CD4-positive, alpha-beta T cell treated with Interleukin-4 for 4 hours (primary cell): ENCODE data around the gene SECTM1.
"Not testable (repeated sequence)": the region's sequence is repeated elsewhere in the genome, so short reads cannot be mapped to it uniquely, and the experiment has no call there.

Experiments used
- DNase-seq: peaks from one replicate; pipeline ENCODE4 v3.0.0-alpha.2; 2020

The SECTM1 gene

DNA sequence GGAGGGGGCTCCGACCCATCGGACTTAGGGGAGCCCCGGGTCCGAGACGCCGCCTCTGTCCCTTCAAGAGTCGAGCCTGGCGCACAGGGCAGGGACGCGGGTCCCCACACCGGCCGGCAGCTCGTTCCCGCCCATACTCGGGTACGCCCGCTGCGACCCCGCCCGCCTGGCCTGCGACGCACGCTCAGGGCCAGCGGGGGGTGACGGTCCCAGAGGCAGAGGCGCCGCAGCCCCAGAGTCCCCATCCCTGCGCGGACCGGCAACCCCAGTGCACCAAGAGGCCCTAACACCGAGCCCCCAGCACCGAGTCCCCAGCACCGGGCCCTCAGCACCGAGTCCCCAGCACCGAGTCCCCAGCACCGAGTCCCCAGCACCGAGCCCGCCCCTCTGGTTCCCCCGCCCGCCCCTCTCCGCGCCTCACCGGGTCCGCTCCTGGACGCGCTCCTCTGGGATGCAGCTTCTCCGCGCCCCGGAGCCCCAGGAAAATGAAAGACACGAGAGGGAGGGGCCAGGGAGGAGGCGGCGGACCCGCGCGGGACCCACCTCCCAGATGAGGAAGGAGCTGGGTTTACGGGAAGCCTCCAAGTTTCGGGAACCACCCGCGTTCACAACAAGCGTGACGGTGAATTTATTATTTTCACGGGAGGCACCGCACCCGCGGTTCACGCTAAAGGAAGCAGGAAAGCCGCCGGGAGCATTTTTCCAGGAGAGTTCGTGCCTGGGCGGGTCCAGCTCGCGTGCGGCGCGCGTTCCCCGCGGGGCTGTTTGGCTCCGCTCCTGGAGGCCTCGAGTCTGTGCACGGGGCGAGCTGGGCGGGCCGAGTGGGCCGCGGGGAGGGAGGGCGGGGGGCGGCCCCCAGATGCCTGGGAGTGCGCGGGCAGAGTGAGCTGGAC lies at the start of gene SECTM1:
Gene SECTM1 (minus strand): TSS at position 488 of the 893 bp plus-strand sequence. CDS start 6,526 bp downstream, outside the sequence.
- DNase-seq = peak; percentile 5

DNA sequence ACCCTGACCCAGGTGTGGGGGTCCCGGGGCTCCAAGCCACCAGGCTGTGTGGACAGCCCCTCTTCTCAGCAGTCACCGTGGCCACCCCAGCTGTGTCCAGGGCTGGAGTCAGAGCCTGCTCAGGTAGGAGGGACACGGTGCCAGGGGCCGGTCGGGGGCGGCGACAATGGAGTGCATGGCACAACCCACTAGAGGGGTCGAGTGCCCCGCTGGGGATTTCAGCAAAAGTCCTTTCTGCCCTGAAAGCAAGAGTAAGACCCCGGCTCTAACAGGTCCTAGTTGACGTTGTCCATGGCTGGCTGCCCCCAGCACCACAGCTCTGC lies 49.3 kb upstream of the SECTM1 start:
- no peak for DNase-seq

DNA sequence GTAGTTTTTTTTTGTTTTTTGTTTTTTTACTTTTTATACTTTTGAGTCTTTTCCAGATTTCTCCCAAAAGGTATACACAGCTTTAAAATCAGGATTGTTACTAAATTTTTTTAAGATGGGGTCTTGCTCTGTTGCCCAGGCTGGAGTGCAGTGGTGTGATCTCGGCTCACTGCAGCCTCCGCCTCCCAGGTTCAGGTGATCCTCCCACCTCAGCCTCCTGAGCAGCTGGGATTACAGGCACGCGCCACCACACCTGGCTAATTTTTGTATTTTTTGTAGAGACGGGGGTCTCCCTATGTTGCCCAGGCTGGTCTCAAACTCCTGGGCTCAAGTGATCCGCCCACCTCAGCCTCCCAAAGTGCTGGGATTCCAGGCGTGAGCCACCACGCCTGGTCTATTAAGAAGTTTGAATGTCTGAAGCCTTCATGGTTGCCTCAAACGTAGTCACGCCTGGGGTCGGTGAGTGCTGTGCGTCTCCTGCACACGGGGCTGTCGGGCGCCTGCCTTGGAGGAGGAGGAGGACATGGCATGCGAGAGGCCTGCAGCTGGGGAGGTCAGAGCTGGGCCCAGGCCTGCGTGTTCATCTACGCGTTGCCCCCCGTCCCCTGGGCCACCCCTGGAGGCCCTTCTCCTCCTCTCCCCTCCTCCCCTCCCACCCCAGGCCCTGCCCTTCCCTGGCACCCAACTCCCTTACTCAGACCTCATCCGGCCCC lies 48.8 kb upstream of the SECTM1 start:
- not testable (repeated sequence) for DNase-seq

DNA sequence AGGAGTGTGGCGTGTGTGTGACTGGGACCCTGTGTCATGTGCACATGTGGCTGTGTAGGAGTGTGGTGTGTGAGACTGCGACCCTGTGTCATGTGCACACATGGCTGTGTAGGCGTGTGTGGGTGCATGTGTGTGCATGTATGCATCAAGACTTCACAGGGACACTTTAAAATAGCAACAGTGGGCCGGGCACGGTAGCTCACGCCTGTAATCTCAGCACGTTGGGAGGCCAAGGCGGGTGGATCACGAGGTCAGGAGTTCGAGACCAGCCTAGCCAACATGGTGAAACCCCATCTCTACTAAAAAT lies 48.1 kb upstream of the SECTM1 start:
- not testable (repeated sequence) for DNase-seq

DNA sequence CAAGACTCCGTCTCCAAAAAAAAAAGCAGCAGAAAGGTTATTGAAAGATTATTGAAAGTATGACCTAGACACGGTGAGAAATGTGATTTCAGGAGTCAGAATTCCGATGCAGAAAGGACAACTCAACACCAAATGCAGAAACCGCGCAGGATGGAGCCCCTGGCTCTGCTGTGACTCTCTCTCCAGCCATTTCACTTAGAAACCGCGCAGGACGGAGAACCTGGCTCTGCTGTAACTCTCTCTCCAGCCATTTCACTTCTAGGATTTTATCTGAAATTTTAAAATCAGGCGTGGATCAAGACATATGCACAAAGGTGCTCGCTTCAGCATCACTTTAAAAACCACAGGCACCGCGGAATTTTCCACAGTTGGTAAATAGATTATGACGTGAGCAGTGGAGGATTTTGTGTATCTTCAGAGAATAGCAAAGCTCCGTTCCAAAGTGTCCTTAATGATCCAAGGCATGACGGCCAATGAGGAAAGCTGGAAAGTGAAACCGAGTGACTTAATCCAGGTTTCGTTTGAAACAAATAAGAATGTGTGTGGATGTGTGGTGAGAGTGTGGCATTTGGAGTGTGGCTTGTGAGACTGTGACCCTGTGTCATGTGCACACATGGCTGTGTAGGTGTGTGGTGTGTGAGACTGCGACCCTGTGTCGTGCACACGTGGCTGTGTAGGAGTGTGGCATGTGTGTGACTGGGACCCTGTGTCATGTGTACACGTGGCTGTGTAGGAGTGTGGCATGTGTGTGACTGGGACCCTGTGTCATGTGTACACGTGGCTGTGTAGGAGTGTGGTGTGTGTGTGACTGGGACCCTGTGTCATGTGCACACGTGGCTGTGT lies 47.5 kb upstream of the SECTM1 start:
- DNase-seq = no peak

DNA sequence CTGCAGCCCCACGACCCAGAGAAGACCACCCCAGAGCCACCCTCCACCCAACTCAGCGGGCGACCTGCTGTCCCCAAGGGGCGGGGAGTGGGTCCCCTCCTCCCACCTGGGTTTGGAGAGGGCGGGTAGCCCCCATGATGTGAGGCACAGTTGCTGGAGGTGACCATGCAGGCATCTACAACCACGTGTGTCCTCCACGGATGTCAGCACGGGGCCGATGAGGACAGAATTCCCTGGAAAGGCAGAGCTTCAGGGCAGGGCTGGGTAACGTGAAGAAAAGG lies 45.1 kb upstream of the SECTM1 start:
- DNase-seq = no peak

DNA sequence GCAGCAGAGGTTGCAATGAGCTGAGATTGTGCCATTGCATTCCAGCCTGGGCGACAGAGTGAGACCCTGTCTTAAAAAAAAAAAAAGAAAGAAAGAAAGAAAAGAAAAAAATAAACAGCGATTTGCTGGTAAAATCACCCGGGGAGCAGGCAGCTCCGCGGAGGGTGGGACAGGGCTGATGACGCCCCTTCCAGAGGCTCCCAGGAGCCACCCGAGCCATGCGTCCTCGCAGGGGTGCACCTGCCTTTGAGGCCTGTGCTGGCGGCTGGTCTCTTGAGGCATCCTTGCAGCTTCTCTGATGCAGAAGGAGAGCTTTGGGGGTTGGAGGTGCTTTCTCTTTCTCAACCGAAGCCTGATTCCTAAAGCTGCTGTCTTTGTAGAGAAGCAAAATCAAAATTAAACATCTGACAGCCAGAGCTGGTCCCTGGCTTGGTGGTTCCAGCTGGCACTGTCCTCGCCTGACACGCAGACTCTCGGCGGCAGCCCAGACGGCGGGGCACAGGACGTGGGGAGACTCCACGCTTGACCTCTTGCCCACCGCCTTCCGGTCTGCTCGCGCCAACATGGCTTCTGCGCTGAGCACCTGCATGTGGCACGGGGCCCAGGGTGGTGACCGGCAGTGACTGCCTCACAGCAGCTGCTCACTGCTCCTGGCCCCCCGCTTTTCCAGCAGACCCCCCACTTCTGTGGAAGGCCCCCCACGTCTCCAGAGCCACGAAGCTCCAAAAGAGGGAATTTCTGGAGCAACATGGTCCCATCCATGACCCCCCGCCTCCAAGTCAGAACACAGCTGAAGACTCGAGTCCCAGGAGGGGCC lies 44.6 kb upstream of the SECTM1 start:
- no peak for DNase-seq

DNA sequence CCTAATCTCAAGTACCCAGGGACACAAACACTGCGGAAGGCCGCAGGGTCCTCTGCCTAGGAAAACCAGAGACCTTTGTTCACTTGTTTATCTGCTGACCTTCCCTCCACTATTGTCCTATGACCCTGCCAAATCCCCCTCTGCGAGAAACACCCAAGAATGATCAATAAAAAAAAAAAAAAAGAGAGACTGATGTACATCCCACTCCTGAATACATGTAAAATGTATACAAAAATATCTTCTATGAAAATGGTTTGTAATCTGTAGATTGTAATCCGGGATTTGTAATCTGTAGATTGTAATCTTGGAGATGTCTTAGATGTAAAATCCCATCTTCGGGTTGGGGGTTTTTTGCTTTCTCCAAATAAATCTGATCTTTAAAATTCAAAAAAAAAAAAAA lies 43.7 kb upstream of the SECTM1 start:
- DNase-seq = not testable (repeated sequence)

DNA sequence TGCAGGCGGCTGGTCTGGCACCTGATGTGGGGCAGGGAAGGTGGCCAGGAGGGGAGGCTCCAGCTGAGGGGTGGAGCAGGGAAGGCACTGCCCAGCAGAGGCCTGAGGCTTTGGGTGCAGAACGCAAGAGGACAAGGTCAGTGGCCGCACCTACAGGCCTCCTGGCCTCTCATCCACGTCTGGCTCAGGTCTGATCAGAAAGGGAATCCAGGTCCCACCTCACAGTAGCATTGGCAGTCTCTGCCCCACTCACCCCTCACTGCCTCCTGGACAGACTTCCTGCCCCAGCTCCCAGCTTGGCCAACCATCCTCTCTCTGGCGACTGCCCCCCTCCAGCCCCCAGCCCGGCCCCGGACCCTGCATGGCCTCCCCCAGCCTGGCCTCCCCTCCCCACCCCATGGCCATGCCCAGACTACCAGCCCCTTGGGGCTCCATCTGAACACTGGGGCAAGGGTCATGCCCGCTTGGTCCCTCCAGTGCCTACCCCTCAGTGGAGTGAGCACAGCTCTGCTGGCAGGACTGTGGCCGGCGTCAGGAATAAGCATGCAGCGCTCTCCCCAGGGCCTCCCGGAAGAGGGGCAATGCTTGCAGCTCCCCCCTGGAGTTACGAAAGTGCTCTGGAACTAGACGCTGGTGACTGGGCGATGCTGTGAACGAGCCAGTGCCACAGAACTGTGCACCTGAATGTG lies 42.6 kb upstream of the SECTM1 start:
- no peak for DNase-seq

DNA sequence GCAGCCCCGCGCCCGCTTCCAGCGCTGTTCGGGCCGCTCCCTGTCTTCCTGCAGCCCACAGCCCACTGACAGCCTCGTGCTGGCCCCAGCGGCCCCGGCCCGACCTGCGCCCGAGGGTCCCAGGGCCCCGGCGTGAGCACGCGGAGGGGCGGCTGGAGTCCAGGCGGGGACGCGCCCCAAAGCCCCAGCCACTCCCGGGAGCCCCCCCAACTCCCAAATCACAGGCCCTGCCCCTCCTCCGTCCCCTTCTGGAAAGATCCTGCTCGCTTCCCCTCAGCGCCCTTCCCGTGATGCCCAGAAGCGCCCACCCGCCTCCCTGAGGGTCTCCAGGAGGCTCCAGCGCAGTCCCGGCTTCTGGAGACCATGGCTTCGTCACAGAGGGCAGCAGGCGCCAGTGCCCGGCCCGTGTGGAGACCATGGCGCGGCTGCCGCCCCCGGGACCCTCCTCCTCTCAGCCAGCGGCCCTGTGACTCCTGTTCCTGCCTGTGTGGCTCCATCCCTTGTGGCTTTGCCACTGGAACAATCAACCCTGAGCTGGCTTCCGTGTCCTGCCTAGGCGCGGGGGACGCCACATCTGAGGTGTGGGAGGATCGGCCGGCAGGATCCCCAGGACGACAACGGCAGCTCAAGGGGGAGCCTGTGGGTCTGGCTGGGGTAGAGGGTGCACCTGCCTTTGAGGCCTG lies 41.9 kb upstream of the SECTM1 start:
- no peak for DNase-seq

DNA sequence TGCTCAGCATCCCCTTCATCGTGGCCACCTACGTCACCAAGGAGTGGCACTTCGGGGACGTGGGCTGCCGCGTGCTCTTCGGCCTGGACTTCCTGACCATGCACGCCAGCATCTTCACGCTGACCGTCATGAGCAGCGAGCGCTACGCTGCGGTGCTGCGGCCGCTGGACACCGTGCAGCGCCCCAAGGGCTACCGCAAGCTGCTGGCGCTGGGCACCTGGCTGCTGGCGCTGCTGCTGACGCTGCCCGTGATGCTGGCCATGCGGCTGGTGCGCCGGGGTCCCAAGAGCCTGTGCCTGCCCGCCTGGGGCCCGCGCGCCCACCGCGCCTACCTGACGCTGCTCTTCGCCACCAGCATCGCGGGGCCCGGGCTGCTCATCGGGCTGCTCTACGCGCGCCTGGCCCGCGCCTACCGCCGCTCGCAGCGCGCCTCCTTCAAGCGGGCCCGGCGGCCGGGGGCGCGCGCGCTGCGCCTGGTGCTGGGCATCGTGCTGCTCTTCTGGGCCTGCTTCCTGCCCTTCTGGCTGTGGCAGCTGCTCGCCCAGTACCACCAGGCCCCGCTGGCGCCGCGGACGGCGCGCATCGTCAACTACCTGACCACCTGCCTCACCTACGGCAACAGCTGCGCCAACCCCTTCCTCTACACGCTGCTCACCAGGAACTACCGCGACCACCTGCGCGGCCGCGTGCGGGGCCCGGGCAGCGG lies 41.2 kb upstream of the SECTM1 start:
- DNase-seq = no peak

DNA sequence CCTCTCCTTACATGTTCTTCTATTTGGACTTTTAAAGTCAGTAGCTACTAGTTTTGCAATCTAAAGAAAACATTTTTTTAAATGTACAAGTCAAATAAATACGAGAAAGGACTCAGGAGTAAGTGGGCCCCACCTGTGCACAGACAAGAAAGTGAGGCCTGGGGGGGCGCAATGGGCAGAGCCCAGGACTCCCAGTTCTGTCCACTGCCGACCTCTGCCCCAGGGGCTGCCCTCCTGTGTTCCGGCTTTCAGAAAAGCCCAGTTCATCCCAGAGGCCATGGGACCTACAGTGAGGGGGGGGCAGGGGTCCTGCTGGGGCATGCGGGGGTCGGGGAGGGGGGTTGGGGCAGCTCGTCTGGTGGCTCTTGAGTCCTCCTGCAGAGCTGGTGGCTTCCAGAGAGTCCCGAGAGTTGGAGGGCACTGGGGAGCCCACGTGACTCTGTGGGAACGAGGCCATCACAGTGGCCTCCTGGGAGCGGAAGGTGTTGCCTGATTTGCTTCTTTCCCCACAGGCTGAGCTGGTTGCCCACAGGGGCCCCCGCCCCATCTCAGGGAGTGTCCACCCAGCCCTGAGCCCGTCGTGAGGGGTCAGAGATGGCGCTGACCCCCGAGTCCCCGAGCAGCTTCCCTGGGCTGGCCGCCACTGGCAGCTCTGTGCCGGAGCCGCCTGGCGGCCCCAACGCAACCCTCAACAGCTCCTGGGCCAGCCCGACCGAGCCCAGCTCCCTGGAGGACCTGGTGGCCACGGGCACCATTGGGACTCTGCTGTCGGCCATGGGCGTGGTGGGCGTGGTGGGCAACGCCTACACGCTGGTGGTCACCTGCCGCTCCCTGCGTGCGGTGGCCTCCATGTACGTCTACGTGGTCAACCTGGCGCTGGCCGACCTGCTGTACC lies 40.4 kb upstream of the SECTM1 start:
- no peak for DNase-seq

DNA sequence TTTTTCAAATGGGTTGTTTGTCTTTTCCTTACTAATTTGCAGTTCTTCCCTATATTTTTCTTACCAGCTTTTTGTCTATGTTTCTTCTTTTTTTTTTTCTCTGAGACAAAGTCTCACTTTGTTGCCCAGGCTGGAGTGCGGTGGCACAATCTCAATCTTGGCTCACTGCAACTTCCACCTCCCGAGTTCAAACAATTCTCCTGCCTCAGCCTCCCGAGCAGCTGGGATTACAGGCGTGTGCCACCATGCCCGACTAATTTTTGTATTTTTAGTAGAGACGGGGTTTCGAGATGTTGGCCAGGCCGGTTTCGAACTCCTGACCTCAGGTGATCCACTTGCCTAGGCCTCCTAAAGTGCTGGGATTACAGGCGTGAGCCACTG lies 39.5 kb upstream of the SECTM1 start:
- not testable (repeated sequence) for DNase-seq

DNA sequence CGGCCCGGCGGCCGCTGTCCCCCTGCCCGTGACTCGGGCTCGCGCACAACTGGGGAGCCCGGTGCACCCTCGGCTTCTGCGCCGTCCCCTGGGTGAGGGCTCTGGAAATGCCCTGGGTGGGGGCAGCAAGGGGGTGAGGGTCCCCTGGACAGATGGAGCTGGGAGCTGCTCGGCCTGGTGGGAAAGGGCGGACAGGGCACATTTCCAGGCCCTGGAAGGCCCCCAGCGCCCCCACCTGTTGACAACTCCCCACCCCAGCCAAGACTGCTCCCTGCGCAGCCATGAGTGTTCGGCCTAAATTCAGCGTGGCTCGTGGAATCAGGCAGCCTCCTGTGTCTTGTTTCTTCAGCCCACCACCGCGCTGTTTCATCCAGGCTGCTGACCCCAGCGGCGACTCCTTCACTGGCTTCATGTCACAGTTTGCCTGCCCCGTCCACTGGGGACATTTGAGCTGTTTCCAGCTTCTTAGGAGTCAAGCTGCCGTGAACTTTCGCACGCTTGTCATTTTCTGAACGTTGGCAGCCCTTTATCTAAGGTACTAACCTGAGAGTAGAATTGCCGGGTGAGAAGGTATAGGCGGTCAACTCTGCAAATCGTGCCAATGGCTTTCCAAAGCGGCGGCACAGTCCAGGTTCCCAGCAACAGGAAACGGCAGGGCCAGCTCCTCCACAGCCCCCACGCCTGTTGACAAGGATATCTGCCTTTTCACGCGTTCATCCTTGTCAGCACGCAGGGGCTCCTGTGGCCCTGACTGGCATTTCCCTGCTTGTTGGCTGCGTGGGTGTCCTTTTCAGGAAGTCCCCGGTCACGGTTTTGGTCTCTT lies 38.9 kb upstream of the SECTM1 start:
- no peak for DNase-seq

DNA sequence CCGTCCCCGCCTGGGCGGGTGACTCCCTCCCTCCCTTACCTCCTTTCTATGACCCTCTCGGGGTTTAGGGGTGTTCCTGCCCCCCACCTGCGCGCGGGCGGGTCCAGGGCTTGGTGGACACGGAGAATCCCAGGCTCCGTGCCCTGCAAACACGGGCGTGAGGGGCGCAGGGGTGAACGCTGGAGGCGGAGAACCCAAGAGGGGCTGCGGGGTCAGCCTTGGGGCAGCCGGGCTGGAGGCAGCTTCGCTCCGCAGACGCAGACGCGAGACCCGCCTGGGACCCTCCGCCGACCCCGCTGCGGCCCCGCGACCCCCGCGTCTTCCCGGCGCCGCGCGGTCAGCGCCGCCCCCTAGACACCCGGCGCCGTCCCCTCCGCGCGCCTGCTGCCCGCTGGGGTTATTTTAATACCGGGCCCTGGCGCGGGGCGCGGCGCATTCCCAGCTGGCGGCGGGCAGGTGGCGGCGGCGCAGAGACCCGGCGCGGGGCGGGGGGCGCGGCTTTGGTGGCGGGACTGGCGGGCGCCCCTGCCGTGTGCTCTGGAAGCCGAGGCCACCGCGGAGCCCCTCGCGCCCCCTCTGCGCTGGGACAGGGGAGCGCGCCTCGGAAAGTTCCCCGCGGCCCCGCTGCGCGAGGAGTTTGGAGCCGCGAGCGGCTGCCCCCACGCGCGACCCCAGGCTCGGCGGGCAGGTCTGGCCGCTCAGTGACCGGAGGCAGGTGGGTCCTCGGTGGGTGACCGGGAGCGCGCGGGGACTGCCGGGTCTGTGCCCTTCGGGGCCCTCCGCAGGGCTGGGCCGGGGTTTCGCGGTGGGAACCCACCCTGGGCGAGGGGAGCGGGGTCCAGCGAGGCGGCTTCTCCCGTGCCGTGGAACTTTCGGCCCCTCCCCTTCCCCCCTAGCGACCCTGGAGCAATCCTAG lies 38.0 kb upstream of the SECTM1 start, which contains the start of gene UTS2R:
Gene UTS2R (plus strand): TSS at position 433 of the 916 bp plus-strand sequence. CDS start 2,560 bp downstream, outside the sequence.
- no peak for DNase-seq

DNA sequence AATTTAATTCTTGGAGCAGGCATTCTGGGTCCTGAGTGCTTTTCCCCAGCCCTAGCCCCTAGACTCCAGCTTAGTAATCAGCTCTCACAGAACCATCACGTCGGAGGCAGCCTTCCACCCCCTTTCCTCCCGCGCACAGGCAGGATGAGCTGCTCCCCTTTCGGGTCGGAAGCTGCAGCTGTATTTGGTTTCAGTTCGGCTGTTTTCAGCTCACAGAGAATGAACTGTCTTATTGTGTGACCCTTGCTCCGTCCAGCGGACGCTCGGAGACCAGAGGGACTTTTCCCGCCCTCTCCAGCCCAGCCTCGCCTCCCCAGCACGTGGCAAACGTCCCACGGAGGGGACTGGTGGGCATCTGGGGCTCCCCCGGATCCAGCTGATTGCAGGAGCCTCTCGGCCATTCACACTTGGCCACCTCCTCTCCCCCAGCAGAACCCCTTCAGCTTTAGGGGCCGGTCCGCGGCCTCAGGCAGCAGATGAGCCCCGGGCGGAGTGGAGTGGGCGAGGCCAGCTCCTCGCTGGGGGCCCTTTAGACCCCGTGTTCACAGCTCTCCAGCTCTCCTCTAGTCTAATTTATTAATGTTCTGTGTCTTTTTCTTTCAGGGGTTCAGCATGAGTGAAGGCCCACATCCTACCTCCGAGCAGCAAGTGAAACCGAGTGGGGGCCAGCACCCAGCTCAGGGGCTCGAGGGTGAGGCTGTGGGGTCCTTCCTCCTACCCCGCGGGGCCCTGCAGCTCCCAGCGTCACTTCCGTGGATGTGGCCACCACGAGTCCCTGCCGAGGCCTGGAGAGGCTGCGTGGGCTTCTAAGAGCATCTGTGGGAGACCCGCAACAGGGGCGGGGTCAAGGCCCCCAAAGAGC lies 37.1 kb upstream of the SECTM1 start:
- no peak for DNase-seq

DNA sequence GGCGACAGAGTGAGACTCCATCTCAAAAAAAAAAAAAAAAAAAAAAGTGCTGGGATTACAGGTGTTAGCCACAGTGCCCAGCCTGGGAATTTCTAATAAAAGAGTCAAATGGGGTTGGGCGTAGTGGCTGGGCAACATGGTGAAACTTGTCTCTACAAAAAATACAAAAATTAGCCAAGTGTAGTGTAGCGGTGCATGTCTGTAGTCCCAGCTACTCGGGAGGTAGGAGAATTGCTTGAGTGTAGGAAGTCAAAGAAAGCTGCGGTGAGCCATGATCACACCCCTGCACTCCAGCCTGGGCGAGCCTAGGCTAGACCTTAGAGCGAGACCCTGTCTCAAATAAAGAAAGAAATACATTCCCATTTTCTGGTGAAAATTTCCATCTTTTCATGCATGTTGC lies 35.6 kb upstream of the SECTM1 start:
- no peak for DNase-seq
